ENCODE data around the gene LAPTM5. TPM values are rescaled to one million over a fixed set of nuclear protein-coding genes. Genes with fewer than 3 reads are reported as not detected.

LAPTM5 gene
- total RNA-seq, 6 donors from 2014 or later = 148 to 624 (median 225) TPM

DNA sequence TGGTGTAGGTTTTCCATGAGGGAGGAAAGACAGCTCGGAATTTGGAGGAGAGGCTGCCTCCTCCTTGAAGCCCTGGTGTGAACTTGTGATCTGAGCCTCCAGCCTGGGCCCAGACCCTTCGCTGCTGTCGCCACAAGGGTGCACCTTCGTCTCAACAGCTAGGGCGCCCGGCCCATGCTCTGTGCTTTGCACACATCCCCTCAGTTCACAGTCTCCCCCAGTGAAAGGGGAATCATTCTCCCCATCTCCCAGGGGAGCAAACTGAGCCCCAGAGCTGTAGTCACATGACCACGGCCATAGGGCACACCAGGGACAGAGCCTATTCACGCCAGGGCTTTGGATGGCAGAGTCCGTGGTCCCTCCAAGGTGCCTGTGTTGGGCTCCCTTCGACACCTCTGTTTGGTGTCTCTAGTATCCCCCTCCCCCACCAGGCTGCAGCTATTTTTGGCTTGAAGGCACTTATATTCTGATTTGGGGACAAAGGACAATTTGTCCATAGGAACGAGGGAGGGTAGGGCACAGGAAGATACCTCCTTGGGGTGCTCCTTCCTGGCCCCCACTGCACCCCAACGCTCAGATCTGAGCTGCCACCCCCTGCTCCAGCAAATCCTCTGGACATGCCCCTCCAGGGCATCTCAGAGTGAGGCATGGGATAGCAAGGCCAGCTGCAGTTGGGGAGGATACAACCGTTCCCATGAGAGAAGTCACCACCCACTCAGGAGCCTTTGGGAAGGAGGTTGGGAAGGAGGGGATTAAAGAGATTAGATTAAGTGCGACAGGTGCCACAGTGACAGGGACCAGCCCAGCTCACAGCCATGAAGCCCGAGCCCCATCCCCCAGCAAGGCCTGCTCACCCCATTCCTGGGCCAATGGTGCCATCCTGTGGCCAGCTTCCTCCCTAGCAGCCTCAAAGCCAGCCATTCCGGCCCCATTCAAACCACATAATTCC lies 49.9 kb downstream of the LAPTM5 start:
- H3K27me3 ChIP-seq = no peaks in the 10 kb centered on the region
- H3K4me1 ChIP-seq = no peaks in the 10 kb centered on the region
- no peaks in the 10 kb centered on the region for H3K36me3 ChIP-seq
- TF ChIP-seq EP300 (IDR thresholded peaks at IDR 0.05) (no peak), CTCF (IDR thresholded peaks at IDR 0.05) (peak; percentile 65 to 88 (median 73)), POLR2AphosphoS5 (IDR thresholded peaks at IDR 0.05) (no peak), POLR2A (IDR thresholded peaks at IDR 0.05) (no peak)
- no peak overlapping the region for H3K27ac ChIP-seq
- 51 to 56% methylated on average over 11 to 16 of the region's 16 CpGs for WGBS, 2 donors
- no peak overlapping the region for H3K4me3 ChIP-seq
- peak; percentile 62 to 87 for ATAC-seq (ENCODE audit: low FRiP score in 2 of 2)
- DNase-seq = peak in 1 of 2 donors; percentile 62
- H3K9me3 ChIP-seq = no peaks in the 10 kb centered on the region

- Histone ChIP-seq H3K4me3 (no peak overlapping the region), H3K36me3 (no peaks in the 10 kb centered on the region), H3K9me3 (no peaks in the 10 kb centered on the region), H3K27me3 (no peaks in the 10 kb centered on the region), H3K4me1 (no peaks in the 10 kb centered on the region), H3K27ac (no peak overlapping the region)
- DNase-seq (peak in 1 of 2 donors; percentile 72), ATAC-seq (ENCODE audit: low FRiP score in 2 of 2) (peak in 1 of 2 donors; percentile 11)
- no peak for TF ChIP-seq CTCF (IDR thresholded peaks at IDR 0.05)
- no peak for TF ChIP-seq EP300 (IDR thresholded peaks at IDR 0.05)
- TF ChIP-seq POLR2A (IDR thresholded peaks at IDR 0.05) = no peak
- no peak for TF ChIP-seq POLR2AphosphoS5 (IDR thresholded peaks at IDR 0.05)
- WGBS, 2 donors = 6 to 18% methylated on average over 4 to 9 of the region's 9 CpGs
Observed at GRCh38 chr1:30706528-30706927, 51.0 kb downstream of the LAPTM5 start.

DNA sequence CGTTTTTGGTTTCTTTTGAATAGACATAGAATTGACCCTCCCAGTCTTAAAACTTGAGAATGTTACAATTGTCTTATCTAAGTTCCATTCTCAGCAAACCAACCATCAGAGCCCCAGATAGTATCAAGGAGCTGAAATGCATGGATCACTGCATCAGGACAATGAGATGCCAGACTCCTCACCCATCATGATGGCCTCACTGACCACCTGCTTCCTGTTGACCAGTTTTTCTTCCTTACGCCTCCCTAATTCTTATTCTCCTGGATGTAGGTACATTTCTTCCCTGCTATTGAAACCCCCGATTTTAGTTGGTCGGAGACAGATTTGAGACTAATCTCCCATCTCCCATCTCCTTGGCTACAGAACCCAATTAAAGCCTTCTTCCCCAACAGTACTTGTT lies 51.9 kb downstream of the LAPTM5 start:
- DNase-seq = no peak
- H3K27ac ChIP-seq = no peak overlapping the region
- H3K27me3 ChIP-seq = no peaks in the 10 kb centered on the region
- no peaks in the 10 kb centered on the region for H3K36me3 ChIP-seq
- H3K9me3 ChIP-seq = no peaks in the 10 kb centered on the region
- TF ChIP-seq CTCF (IDR thresholded peaks at IDR 0.05) = no peak
- TF ChIP-seq POLR2A (IDR thresholded peaks at IDR 0.05) = no peak
- no peak for TF ChIP-seq EP300 (IDR thresholded peaks at IDR 0.05)
- no peak for TF ChIP-seq POLR2AphosphoS5 (IDR thresholded peaks at IDR 0.05)
- no peaks in the 10 kb centered on the region for H3K4me1 ChIP-seq
- no peak for ATAC-seq (ENCODE audit: low FRiP score in 2 of 2)
- H3K4me3 ChIP-seq = no peak overlapping the region
- WGBS, 2 donors = 67 to 75% methylated on average over 4 of the region's 4 CpGs

DNA sequence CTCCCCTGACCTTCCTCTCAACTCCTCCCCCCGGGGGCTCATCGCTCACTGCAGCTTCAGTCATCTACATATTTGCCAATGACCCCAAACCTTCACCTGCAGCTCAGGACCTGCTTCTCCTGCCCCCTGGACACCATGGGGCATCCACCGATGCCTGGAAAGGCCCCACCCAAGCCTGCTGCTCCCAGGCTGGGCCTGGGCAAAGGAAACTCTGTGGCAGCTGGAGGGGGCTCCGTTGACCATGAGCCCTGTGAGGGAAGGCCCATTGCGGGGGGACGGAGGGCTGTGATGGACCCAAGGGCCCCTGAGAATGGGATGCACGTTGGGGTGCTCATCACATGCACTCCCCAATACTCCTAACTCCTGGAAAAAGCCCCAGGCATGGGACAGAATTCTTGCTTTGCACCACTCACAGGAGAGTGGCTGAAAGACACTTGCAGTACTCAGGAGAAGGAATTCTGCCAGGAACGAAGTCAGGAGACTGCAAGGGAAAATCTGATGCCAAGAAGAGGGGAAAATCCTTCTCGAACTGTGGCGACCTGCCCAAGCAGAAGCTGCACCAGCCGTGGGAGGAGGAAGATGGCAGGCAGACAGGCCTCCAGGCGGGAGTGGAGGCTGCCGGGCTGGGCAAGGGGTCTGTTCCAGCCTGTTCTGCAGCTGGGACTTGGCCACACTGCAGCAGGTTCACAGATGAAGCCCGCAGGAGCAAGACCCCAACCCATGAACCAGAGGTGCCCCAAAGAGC lies 52.6 kb downstream of the LAPTM5 start:
- Histone ChIP-seq H3K27ac (no peak overlapping the region), H3K27me3 (no peaks in the 10 kb centered on the region), H3K9me3 (no peaks in the 10 kb centered on the region), H3K36me3 (no peaks in the 10 kb centered on the region), H3K4me3 (no peak overlapping the region), H3K4me1 (no peaks in the 10 kb centered on the region)
- ATAC-seq (ENCODE audit: low FRiP score in 2 of 2) (no peak), DNase-seq (no peak)
- TF ChIP-seq CTCF (IDR thresholded peaks at IDR 0.05) = no peak
- no peak for TF ChIP-seq EP300 (IDR thresholded peaks at IDR 0.05)
- TF ChIP-seq POLR2AphosphoS5 (IDR thresholded peaks at IDR 0.05) = no peak
- no peak for TF ChIP-seq POLR2A (IDR thresholded peaks at IDR 0.05)
- 72 to 78% methylated on average over 10 to 14 of the region's 14 CpGs for WGBS, 2 donors

Data from upper lobe of left lung (tissue), 6 donors.